HepG2 (cell line): ENCODE data around the gene CA14. TPM values are rescaled to one million over a fixed set of nuclear protein-coding genes. Genes with fewer than 3 reads are reported as not detected.

ENCODE experiments used
- ARNTL ChIP-seq: sonication (generic); formaldehyde crosslinking; IDR thresholded peaks from 2 replicates; pipeline ENCODE4 v1.4.0; 2020; ENCODE audit warnings: mild to moderate bottlenecking, missing genetic modification reagents
- CCAR2 ChIP-seq: fragments of 200-400 bp; formaldehyde crosslinking; optimal IDR thresholded peaks from 2 replicates; pipeline ENCODE3; 2018; ENCODE audit warnings: low read depth, mild to moderate bottlenecking, low read length, moderate library complexity
- EED ChIP-seq: sonication (generic); formaldehyde crosslinking; IDR thresholded peaks from 2 replicates; pipeline ENCODE4 v1.5.0; 2020; ENCODE audit warnings: mild to moderate bottlenecking, missing genetic modification reagents
- FIP1L1 ChIP-seq: fragments of 200-400 bp; formaldehyde crosslinking; IDR thresholded peaks from 2 replicates; pipeline ENCODE4 v1.6.1; 2018; ENCODE audit warnings: low read depth, mild to moderate bottlenecking, low read length, moderate library complexity, borderline replicate concordance; ENCODE audit not compliant: insufficient read depth
- MLLT10 ChIP-seq: sonication (generic); formaldehyde crosslinking; IDR thresholded peaks from 2 replicates; pipeline ENCODE4 v1.4.0; 2020; ENCODE audit warnings: missing genetic modification reagents
- RBAK ChIP-seq: sonication (generic); formaldehyde crosslinking; IDR thresholded peaks from 2 replicates; pipeline ENCODE4 v1.5.1; 2020; ENCODE audit warnings: mild to moderate bottlenecking, missing genetic modification reagents
- TBP ChIP-seq: sonication (generic); formaldehyde crosslinking; IDR thresholded peaks from 2 replicates; pipeline ENCODE4 v1.5.0; 2020; ENCODE audit warnings: missing genetic modification reagents
- XBP1 ChIP-seq: sonication (generic); formaldehyde crosslinking; IDR thresholded peaks from 2 replicates; pipeline ENCODE4 v1.5.0; 2020; ENCODE audit warnings: missing genetic modification reagents
- ZSCAN21 ChIP-seq: sonication (generic); formaldehyde crosslinking; IDR thresholded peaks from 2 replicates; pipeline ENCODE4 v1.8.0; 2022; ENCODE audit warnings: mild to moderate bottlenecking, missing genetic modification reagents, moderate library complexity, borderline replicate concordance
- polyA plus RNA-seq, 8 experiments: library from polyadenylated mRNA; depleted of rRNA in 3 of 8; stranded (reverse) in 7 of 8; unstranded in 1 of 8; fragments of >200 nt; fragmentation: Illumina TruSeq in 4 of 8; extraction: Trizol in 4 of 8; gene quantifications; 2 replicates each; pipeline versions ENCODE4 v1.2.1 to v1.2.3, GENCODE V29; 2011 to 2016; ENCODE audit warnings: low read depth in 4 of 8, missing spikeins in 1 of 8, mixed read lengths in 1 of 8; ENCODE audit not compliant: insufficient read depth in 1 of 8
- total RNA-seq, 5 experiments: library from RNA; depleted of rRNA; stranded (reverse); fragments of >200 nt; fragmentation: Illumina TruSeq; extraction: Trizol; gene quantifications; 2 replicates each; pipeline ENCODE4 v1.2.3, GENCODE V29; 2016; ENCODE audit warnings: low read depth in 1 of 5
- TF ChIP-seq, protein P1 (sequence below): sonication (generic); formaldehyde crosslinking; IDR thresholded peaks from 2 replicates; pipeline ENCODE4 v1.5.0; 2020; ENCODE audit warnings: missing genetic modification reagents, mild to moderate bottlenecking, borderline replicate concordance
- TF ChIP-seq, protein P2 (sequence below): sonication (generic); formaldehyde crosslinking; IDR thresholded peaks from 2 replicates; pipeline ENCODE4 v1.8.0; 2022; ENCODE audit warnings: missing genetic modification reagents, mild to moderate bottlenecking, inconsistent platforms, borderline replicate concordance
- TF ChIP-seq, protein P3 (sequence below): sonication (generic); formaldehyde crosslinking; IDR thresholded peaks from 2 replicates; pipeline ENCODE4 v1.4.0; 2020; ENCODE audit warnings: mild to moderate bottlenecking, missing genetic modification reagents
- TF ChIP-seq, protein P4 (sequence below), 2 experiments: fragments of 450-650 bp in 1 of 2; sonication (generic) in 1 of 2; formaldehyde crosslinking in 1 of 2; IDR thresholded peaks; 2 replicates each; pipeline versions ENCODE4 v1.6.1 to v1.8.0; 2016 to 2022; ENCODE audit warnings: antibody characterized with exemption in 1 of 2, mild to moderate bottlenecking in 1 of 2, missing genetic modification reagents in 1 of 2
- TF ChIP-seq, protein P5 (sequence below): sonication (generic); formaldehyde crosslinking; IDR thresholded peaks from 2 replicates; pipeline ENCODE4 v1.8.1; 2023; ENCODE audit warnings: mild to moderate bottlenecking, inconsistent platforms, moderate library complexity, missing genetic modification reagents, borderline replicate concordance

The CA14 gene
- total and polyA plus RNA-seq, 2 of the 13 experiments (the other 11 are each of a cell fraction or from before 2014, with no cell fraction given), result 2.4 to 8.5 TPM

DNA sequence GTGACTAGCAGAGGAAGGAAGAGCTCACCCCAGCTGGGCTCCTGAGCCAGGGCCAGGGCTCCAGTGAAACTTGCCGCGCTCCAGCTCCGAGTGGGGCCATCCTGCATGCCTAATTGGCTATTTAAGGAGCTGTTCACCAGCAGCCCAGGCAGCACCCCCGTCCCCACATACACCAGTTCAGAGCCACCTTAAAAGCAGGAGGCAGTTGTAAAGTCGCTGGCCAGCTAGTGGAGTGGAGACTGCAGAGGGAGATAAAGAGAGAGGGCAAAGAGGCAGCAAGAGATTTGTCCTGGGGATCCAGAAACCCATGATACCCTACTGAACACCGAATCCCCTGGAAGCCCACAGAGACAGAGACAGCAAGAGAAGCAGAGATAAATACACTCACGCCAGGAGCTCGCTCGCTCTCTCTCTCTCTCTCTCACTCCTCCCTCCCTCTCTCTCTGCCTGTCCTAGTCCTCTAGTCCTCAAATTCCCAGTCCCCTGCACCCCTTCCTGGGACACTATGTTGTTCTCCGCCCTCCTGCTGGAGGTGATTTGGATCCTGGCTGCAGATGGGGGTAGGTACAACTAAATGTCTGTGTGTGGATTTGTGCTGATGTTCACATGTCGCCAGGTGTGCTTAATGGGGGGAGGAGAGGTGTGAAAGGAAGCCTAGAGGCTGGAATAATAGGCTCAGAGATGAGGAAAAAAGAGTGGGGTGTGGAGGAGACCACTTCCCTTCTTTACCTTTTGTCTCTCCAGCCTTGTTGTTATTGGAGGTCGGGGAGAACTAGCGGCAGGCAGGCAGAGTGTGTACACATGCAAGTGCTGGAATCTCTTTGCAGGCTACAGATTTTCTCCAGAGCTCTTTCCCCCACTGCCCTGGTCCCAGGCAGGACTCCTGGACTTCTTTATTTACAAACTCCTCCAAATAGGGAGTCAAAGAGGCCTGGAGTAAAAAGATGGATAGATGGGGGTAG lies at the start of gene CA14 (continued):
- TF ChIP-seq FIP1L1 (no peak), XBP1 (no peak), MLLT10 (CRISPR knock-in tag) (no peak), RBAK (no peak), TBP (CRISPR knock-in tag) (no peak), ARNTL (CRISPR knock-in tag) (no peak), CCAR2 (no peak), EED (CRISPR knock-in tag) (no peak), ZSCAN21 (CRISPR knock-in tag) (no peak)
- TF ChIP-seq, protein P1, sequence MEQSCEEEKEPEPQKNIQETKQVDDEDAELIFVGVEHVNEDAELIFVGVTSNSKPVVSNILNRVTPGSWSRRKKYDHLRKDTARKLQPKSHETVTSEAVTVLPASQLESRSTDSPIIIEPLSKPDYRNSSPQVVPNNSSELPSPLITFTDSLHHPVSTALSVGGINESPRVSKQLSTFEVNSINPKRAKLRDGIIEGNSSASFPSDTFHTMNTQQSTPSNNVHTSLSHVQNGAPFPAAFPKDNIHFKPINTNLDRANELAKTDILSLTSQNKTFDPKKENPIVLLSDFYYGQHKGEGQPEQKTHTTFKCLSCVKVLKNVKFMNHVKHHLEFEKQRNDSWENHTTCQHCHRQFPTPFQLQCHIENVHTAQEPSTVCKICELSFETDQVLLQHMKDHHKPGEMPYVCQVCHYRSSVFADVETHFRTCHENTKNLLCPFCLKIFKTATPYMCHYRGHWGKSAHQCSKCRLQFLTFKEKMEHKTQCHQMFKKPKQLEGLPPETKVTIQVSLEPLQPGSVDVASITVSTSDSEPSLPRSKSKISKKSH (CRISPR knock-in tag), result no peak
- TF ChIP-seq, protein P2, sequence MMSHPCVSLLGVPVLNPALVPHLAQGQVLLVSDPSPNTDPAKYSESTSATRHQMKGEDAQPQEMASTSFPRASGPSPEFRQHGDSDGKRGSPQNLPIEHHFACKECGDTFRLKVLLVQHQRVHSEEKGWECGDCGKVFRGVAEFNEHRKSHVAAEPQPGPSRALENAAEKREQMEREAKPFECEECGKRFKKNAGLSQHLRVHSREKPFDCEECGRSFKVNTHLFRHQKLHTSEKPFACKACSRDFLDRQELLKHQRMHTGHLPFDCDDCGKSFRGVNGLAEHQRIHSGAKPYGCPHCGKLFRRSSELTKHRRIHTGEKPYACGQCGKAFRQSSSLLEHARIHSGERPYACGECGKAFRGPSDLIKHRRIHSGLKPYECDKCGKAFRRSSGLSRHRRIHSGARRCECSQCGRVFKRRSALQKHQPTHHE (CRISPR knock-in tag), result no peak
- TF ChIP-seq, protein P3, sequence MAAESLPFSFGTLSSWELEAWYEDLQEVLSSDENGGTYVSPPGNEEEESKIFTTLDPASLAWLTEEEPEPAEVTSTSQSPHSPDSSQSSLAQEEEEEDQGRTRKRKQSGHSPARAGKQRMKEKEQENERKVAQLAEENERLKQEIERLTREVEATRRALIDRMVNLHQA (CRISPR knock-in tag), result no peak
- TF ChIP-seq, protein P4, sequence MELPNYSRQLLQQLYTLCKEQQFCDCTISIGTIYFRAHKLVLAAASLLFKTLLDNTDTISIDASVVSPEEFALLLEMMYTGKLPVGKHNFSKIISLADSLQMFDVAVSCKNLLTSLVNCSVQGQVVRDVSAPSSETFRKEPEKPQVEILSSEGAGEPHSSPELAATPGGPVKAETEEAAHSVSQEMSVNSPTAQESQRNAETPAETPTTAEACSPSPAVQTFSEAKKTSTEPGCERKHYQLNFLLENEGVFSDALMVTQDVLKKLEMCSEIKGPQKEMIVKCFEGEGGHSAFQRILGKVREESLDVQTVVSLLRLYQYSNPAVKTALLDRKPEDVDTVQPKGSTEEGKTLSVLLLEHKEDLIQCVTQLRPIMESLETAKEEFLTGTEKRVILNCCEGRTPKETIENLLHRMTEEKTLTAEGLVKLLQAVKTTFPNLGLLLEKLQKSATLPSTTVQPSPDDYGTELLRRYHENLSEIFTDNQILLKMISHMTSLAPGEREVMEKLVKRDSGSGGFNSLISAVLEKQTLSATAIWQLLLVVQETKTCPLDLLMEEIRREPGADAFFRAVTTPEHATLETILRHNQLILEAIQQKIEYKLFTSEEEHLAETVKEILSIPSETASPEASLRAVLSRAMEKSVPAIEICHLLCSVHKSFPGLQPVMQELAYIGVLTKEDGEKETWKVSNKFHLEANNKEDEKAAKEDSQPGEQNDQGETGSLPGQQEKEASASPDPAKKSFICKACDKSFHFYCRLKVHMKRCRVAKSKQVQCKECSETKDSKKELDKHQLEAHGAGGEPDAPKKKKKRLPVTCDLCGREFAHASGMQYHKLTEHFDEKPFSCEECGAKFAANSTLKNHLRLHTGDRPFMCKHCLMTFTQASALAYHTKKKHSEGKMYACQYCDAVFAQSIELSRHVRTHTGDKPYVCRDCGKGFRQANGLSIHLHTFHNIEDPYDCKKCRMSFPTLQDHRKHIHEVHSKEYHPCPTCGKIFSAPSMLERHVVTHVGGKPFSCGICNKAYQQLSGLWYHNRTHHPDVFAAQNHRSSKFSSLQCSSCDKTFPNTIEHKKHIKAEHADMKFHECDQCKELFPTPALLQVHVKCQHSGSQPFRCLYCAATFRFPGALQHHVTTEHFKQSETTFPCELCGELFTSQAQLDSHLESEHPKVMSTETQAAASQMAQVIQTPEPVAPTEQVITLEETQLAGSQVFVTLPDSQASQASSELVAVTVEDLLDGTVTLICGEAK (IDR thresholded peaks at IDR 0.05), result no peak
- TF ChIP-seq, protein P4 (CRISPR knock-in tag; IDR thresholded peaks at IDR 0.05), result no peak
- TF ChIP-seq, protein P5, sequence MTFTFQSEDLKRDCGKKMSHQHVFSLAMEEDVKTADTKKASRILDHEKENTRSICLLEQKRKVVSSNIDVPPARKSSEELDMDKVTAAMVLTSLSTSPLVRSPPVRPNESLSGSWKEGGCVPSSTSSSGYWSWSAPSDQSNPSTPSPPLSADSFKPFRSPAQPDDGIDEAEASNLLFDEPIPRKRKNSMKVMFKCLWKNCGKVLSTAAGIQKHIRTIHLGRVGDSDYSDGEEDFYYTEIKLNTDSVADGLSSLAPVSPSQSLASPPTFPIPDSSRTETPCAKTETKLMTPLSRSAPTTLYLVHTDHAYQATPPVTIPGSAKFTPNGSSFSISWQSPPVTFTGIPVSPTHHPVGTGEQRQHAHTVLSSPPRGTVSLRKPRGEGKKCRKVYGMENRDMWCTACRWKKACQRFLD (CRISPR knock-in tag), result no peak
